Fibroblast of lung (primary cell): ENCODE results near the gene MUC21.
A peak's percentile ranks its signal among the peaks of the same experiment; 100 is the strongest.

Source experiments
- EZH2 ChIP-seq: IDR thresholded peaks from 2 replicates; pipeline ENCODE4 v1.5.1; 2012; ENCODE audit warnings: low read length, control low read depth, mild to moderate bottlenecking; ENCODE audit errors: missing control alignments
- TF ChIP-seq, protein P1 (sequence below), 2 donors: IDR thresholded peaks in 1 of 2; conservative IDR thresholded peaks in 1 of 2; 1 replicate in 1 of 2; 2 replicates in 1 of 2; pipeline ENCODE4 v1.5.1; 2011 to 2012; ENCODE audit warnings: low read length in 2 of 2, control low read depth in 1 of 2, inconsistent platforms in 1 of 2, low read depth in 1 of 2, mild to moderate bottlenecking in 1 of 2

GRCh38 chr6:30981942-30982772 lies 1.4 kb upstream of the MUC21 start:
- TF ChIP-seq, protein P1, sequence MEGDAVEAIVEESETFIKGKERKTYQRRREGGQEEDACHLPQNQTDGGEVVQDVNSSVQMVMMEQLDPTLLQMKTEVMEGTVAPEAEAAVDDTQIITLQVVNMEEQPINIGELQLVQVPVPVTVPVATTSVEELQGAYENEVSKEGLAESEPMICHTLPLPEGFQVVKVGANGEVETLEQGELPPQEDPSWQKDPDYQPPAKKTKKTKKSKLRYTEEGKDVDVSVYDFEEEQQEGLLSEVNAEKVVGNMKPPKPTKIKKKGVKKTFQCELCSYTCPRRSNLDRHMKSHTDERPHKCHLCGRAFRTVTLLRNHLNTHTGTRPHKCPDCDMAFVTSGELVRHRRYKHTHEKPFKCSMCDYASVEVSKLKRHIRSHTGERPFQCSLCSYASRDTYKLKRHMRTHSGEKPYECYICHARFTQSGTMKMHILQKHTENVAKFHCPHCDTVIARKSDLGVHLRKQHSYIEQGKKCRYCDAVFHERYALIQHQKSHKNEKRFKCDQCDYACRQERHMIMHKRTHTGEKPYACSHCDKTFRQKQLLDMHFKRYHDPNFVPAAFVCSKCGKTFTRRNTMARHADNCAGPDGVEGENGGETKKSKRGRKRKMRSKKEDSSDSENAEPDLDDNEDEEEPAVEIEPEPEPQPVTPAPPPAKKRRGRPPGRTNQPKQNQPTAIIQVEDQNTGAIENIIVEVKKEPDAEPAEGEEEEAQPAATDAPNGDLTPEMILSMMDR (conservative IDR thresholded peaks at IDR 0.05 in 1 of 2, IDR thresholded peaks at IDR 0.05 in 1 of 2; ENCODE audit: low read depth in 1 of 2, low read length in 2 of 2) = peak; percentile 30 to 35
- TF ChIP-seq EZH2 = peak; percentile 14
